DND-41 (cell line): ENCODE data around the gene CD93.

Experiments
- CTCF ChIP-seq: IDR thresholded peaks from 2 replicates; pipeline ENCODE4 v1.5.1; 2012; ENCODE audit warnings: borderline replicate concordance, low read length, moderate library complexity, mild to moderate bottlenecking; ENCODE audit not compliant: poor library complexity, severe bottlenecking; ENCODE audit errors: extremely low read depth
- EZH2 ChIP-seq: IDR thresholded peaks from 3 replicates; pipeline ENCODE4 v1.6.1; 2012; ENCODE audit warnings: borderline replicate concordance, low read depth, mild to moderate bottlenecking, moderate library complexity, low read length, inconsistent platforms; ENCODE audit not compliant: severe bottlenecking

DNA sequence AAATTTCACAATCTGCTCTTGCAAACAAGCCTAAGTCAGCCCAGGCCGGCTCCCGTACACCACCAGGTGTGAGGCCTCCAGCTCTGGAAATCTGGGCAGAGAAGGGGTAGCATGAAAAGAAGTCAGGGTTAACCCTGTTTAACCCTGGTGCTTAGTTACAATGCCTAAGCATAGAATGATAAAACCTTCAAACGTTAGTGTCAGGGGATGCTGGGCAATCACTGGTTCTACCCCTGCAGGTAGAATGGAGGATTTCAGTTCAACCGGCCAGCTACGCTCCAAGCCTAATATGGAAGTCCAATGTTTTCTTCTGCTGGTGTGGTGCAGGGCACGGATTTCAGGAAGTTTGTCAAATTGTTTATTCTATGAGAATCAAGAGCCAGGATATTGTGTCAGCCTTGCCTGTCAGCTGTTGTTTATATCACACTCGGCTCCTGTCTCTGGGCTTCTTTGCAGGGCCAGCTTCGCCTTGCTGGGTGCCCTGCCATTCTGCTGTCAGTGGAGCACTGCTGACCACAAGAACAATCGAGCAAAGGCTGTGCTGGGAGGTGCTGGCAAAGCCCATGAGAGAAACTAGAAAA lies 20.2 kb upstream of the CD93 start:
- TF ChIP-seq EZH2 (no peak), CTCF (no peak)
